ENCODE data around the gene IGF2.

GRCh38 chr11:2097356-2097997 lies 41.7 kb downstream of the IGF2 start:
- no peak for TF ChIP-seq CTCF (IDR thresholded peaks at IDR 0.05)
- no peak for TF ChIP-seq POLR2A (IDR thresholded peaks at IDR 0.05)
